Measurements from ENCODE around the gene DOCK4.

DNA sequence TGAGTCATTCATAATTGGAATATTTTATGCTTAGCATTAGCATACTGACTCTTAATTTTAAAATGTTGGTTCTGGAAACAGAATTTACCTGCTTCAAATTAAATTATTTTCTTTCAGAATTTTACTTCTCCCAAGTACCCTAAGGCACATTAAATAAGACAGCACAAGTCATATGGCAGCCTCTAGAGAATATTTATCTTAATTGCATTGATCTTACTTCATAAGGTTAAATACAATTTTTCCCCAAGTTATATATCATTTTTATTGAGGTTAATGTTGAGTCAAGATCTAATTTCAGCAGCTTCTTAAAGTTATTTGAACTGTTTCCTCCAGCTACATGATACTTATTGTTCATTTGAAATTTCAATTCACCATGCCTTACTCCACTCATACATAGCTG is 520.9 kb downstream of the DOCK4 start:
- no peak for TF ChIP-seq EZH2phosphoT487 (IDR thresholded peaks at IDR 0.05; ENCODE audit: borderline replicate concordance)
- TF ChIP-seq, protein P1, sequence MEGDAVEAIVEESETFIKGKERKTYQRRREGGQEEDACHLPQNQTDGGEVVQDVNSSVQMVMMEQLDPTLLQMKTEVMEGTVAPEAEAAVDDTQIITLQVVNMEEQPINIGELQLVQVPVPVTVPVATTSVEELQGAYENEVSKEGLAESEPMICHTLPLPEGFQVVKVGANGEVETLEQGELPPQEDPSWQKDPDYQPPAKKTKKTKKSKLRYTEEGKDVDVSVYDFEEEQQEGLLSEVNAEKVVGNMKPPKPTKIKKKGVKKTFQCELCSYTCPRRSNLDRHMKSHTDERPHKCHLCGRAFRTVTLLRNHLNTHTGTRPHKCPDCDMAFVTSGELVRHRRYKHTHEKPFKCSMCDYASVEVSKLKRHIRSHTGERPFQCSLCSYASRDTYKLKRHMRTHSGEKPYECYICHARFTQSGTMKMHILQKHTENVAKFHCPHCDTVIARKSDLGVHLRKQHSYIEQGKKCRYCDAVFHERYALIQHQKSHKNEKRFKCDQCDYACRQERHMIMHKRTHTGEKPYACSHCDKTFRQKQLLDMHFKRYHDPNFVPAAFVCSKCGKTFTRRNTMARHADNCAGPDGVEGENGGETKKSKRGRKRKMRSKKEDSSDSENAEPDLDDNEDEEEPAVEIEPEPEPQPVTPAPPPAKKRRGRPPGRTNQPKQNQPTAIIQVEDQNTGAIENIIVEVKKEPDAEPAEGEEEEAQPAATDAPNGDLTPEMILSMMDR (conservative IDR thresholded peaks at IDR 0.05; ENCODE audit: low read length), result no peak
